Endodermal cell (in vitro differentiated cells): ENCODE results near the gene KLRK1. TPM values are rescaled to one million over a fixed set of nuclear protein-coding genes. Genes with fewer than 3 reads are reported as not detected.
"Not testable (repeated sequence)": the region's sequence is repeated elsewhere in the genome, so short reads cannot be mapped to it uniquely, and the experiment has no call there.

ENCODE experiments used
- DNase-seq: peaks from one replicate; pipeline ENCODE4 v3.0.0-alpha.2; 2017
- H3K27ac ChIP-seq: 2 replicates; pipeline ENCODE4 v1.5.1; 2013; ENCODE audit warnings: mild to moderate bottlenecking, low read depth, low read length, moderate library complexity
- H3K27me3 ChIP-seq: 2 replicates; pipeline ENCODE4 v1.6.1; 2013; ENCODE audit warnings: mild to moderate bottlenecking, low read length, moderate library complexity; ENCODE audit not compliant: insufficient read depth, control insufficient read depth, poor library complexity, severe bottlenecking
- H3K36me3 ChIP-seq: 2 replicates; pipeline ENCODE4 v1.7.0; 2013; ENCODE audit warnings: mild to moderate bottlenecking, low read length, moderate library complexity; ENCODE audit not compliant: control insufficient read depth, insufficient read depth
- H3K4me1 ChIP-seq: one replicate; pipeline ENCODE4 v1.7.0; 2013; ENCODE audit warnings: low read length; ENCODE audit not compliant: control insufficient read depth, insufficient read depth
- H3K4me3 ChIP-seq: 2 replicates; pipeline ENCODE4 v1.5.1; 2013; ENCODE audit warnings: mild to moderate bottlenecking, low read length, moderate library complexity
- H3K9ac ChIP-seq: 2 replicates; pipeline ENCODE4 v1.6.1; 2013; ENCODE audit warnings: mild to moderate bottlenecking, low read length, moderate library complexity; ENCODE audit not compliant: poor library complexity, severe bottlenecking; ENCODE audit errors: extremely low read depth
- H3K9me3 ChIP-seq: 2 replicates; pipeline ENCODE4 v1.6.1; 2013; ENCODE audit warnings: mild to moderate bottlenecking, low read length, moderate library complexity; ENCODE audit not compliant: control insufficient read depth
- H3K27ac Mint-ChIP-seq: 2 replicates; pipeline ENCODE4 v1.8.0; 2020; ENCODE audit warnings: mixed read lengths
- H3K27me3 Mint-ChIP-seq: 2 replicates; pipeline ENCODE4 v1.8.0; 2021; ENCODE audit warnings: mild to moderate bottlenecking, mixed read lengths; ENCODE audit not compliant: insufficient read depth
- H3K36me3 Mint-ChIP-seq: 2 replicates; pipeline ENCODE4 v1.8.0; 2020; ENCODE audit warnings: low read depth, mixed read lengths
- H3K4me1 Mint-ChIP-seq: 2 replicates; pipeline ENCODE4 v1.8.0; 2020; ENCODE audit warnings: mixed read lengths
- H3K4me3 Mint-ChIP-seq: 2 replicates; pipeline ENCODE4 v1.8.0; 2020; ENCODE audit warnings: mild to moderate bottlenecking, moderate library complexity, mixed read lengths
- H3K9me3 Mint-ChIP-seq: 2 replicates; pipeline ENCODE4 v1.8.0; 2020; ENCODE audit warnings: mild to moderate bottlenecking, mixed read lengths
- WGBS, 2 experiments: methylation state at CpG; one replicate each; pipeline versions ENCODE4 v1.1.5 to v1.1.7; 2013; ENCODE audit warnings: missing lambda C conversion rate in 2 of 2, mixed read lengths in 1 of 2; ENCODE audit not compliant: insufficient coverage in 1 of 2, insufficient read length in 1 of 2; 5-methylcytosine and 5-hydroxymethylcytosine counted together
- total RNA-seq, 2 donors: library from RNA; stranded (reverse); fragmentation: NEBNext Ultra II Directional in 1 of 2; extraction: Animal tissue kit (Norgen Biotek cat#: 25700) in 1 of 2; gene quantifications; 2 replicates in 1 of 2; 3 replicates in 1 of 2; pipeline ENCODE4 v1.2.1, GENCODE V29; 2021
- TF ChIP-seq, protein P1 (sequence below): fragments of 200-600 bp; sonication (generic); conservative IDR thresholded peaks from 2 replicates; pipeline ENCODE4 v1.5.0; 2021; ENCODE audit warnings: antibody characterized with exemption, mild to moderate bottlenecking

The KLRK1 gene
- total RNA-seq, 2 donors from 2014 or later, result 0.24 TPM; not detected in 1

DNA sequence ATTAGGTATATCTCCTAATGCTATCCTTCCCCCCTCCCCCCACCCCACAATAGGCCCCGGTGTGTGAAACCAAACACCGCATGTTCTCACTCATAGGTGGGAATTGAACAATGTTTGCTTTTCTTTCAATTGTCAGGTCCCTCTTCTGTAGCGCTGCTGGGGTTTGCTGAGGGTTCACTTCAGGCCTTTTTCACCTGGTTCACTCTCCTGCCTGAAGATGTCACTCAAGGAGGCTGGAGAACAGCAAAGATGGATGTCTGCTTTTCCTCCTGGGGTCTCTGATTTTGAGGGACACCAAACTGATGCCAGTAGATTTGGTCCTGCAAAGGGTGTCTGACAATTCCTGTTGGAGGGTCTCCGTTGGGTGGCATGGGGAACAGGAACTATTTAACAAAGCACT is 35.8 kb downstream of the KLRK1 start:
- TF ChIP-seq, protein P1, sequence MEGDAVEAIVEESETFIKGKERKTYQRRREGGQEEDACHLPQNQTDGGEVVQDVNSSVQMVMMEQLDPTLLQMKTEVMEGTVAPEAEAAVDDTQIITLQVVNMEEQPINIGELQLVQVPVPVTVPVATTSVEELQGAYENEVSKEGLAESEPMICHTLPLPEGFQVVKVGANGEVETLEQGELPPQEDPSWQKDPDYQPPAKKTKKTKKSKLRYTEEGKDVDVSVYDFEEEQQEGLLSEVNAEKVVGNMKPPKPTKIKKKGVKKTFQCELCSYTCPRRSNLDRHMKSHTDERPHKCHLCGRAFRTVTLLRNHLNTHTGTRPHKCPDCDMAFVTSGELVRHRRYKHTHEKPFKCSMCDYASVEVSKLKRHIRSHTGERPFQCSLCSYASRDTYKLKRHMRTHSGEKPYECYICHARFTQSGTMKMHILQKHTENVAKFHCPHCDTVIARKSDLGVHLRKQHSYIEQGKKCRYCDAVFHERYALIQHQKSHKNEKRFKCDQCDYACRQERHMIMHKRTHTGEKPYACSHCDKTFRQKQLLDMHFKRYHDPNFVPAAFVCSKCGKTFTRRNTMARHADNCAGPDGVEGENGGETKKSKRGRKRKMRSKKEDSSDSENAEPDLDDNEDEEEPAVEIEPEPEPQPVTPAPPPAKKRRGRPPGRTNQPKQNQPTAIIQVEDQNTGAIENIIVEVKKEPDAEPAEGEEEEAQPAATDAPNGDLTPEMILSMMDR, result peak; percentile 22
- no peak overlapping the region for H3K9ac ChIP-seq
- DNase-seq, result peak; percentile 53
- H3K27ac ChIP-seq, result no peak overlapping the region
- H3K4me3 Mint-ChIP-seq, result no peak overlapping the region
- peak overlapping the region; percentile 59 for H3K27ac Mint-ChIP-seq
- no peak overlapping the region for H3K4me3 ChIP-seq
- no peaks in the 10 kb centered on the region for H3K36me3 ChIP-seq
- H3K9me3 ChIP-seq, result peaks cover 47% of the 10 kb centered on the region
- H3K27me3 ChIP-seq, result no peaks in the 10 kb centered on the region
- peaks cover 31% of the 10 kb centered on the region for H3K36me3 Mint-ChIP-seq
- 77 to 79% methylated on average over 2 to 3 of the region's 4 CpGs for WGBS, 2 experiments
- peaks cover 25% of the 10 kb centered on the region for H3K4me1 Mint-ChIP-seq
- no peaks in the 10 kb centered on the region for H3K27me3 Mint-ChIP-seq
- peaks cover 51% of the 10 kb centered on the region for H3K9me3 Mint-ChIP-seq
- peaks cover 6% of the 10 kb centered on the region for H3K4me1 ChIP-seq

DNA sequence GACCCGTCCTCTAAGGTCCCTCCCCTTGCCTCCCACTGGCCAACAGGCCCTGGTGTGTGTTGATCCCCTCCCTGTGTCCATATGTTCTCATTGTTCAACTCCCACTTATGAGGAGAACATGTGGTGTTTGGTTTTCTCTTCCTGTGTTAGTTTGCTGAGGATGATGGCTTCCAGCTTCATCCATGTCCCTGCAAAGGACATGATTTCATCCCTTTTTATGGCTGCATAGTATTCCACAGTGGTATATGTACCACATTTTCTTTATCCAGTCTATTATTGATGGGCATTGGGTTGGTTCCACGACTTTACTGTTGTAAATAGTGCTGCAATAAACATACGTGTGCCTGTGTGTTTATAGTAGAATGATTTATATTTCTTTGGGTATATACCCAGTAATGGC is 38.4 kb downstream of the KLRK1 start:
- peaks cover 30% of the 10 kb centered on the region for H3K9me3 ChIP-seq
- Mint-ChIP-seq H3K9me3 (peaks cover 41% of the 10 kb centered on the region), H3K36me3 (peaks cover 21% of the 10 kb centered on the region), H3K4me1 (peaks cover 13% of the 10 kb centered on the region)
- H3K27me3 ChIP-seq, H3K4me3 ChIP-seq, H3K4me1 ChIP-seq, H3K4me3 Mint-ChIP-seq, H3K9ac ChIP-seq, H3K27ac Mint-ChIP-seq, DNase-seq, H3K27ac ChIP-seq, H3K36me3 ChIP-seq, H3K27me3 Mint-ChIP-seq: not testable (repeated sequence)
- WGBS, 2 experiments, result 59 to 100% methylated on average over 1 to 3 of the region's 3 CpGs

DNA sequence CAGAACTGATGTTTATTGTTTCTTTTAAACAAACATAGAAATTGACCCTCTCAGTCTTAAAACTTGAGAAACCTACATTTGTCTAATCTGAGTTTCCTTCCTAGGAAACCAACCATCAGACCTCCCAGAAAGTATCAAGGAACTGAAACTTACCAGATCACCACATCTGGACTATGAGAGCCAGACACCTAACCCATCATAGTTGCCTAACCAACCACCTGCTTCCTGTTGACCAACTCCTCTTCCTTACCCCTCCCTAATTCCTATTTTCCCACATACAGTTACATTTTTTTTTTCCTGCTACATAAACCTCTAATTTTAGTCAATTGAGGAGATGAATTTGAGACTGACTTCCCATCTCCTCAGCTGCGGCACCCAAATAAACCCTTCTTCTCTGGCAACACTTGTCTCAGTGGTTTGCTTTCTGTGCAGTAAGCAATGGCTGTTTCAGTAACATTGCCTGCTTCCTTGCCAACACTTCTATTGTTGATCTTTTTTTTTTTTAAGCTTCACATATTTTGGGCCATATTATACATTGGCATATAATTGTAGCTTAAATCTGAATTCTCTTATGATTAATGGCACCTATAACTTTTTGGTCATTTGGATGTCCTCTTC is 47.8 kb downstream of the KLRK1 start:
- H3K27me3 ChIP-seq, result no peaks in the 10 kb centered on the region
- no peak for DNase-seq
- Mint-ChIP-seq H3K36me3 (peaks cover 29% of the 10 kb centered on the region), H3K9me3 (peaks cover 48% of the 10 kb centered on the region), H3K4me1 (peaks cover 10% of the 10 kb centered on the region), H3K27me3 (no peaks in the 10 kb centered on the region), H3K4me3 (no peak overlapping the region), H3K27ac (no peak overlapping the region)
- peaks cover 7% of the 10 kb centered on the region for H3K9me3 ChIP-seq
- WGBS, 2 experiments, result 94 to 100% methylated on average over 1 of the region's 1 CpG
- H3K36me3 ChIP-seq, result no peaks in the 10 kb centered on the region
- TF ChIP-seq, protein P1, result no peak
- no peak overlapping the region for H3K27ac ChIP-seq
- H3K9ac ChIP-seq, result no peak overlapping the region
- H3K4me1 ChIP-seq, result no peaks in the 10 kb centered on the region
- no peak overlapping the region for H3K4me3 ChIP-seq

DNA sequence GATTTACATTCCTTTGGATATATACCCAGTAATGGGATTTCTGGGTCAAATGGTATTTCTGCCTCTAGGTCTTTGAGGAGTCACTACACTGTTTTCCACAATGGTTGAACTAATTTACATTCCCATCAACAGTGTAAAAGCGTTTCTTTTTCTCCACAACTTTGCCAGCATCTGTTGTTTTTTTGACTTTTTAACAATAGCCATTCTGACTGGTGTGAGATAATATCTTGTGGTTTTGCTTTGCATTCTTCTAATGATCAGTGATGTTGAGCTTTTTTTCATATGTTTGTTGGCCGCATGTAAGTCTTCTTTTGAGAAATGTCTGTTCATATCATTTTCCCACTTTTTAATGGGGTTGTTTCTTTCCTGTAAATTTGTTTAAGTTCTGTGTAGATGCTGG is 48.9 kb downstream of the KLRK1 start:
- H3K9ac ChIP-seq, H3K4me3 Mint-ChIP-seq, H3K9me3 ChIP-seq, H3K27ac Mint-ChIP-seq, H3K4me3 ChIP-seq, H3K36me3 ChIP-seq, H3K4me1 ChIP-seq, H3K27me3 Mint-ChIP-seq, H3K27me3 ChIP-seq, H3K27ac ChIP-seq, DNase-seq: not testable (repeated sequence)
- H3K36me3 Mint-ChIP-seq, result peaks cover 33% of the 10 kb centered on the region
- H3K4me1 Mint-ChIP-seq, result peaks cover 17% of the 10 kb centered on the region
- 70 to 87% methylated on average over 2 of the region's 2 CpGs for WGBS, 2 experiments
- H3K9me3 Mint-ChIP-seq, result peaks cover 56% of the 10 kb centered on the region
